ENCODE measurements around the gene COL8A2.

DNA sequence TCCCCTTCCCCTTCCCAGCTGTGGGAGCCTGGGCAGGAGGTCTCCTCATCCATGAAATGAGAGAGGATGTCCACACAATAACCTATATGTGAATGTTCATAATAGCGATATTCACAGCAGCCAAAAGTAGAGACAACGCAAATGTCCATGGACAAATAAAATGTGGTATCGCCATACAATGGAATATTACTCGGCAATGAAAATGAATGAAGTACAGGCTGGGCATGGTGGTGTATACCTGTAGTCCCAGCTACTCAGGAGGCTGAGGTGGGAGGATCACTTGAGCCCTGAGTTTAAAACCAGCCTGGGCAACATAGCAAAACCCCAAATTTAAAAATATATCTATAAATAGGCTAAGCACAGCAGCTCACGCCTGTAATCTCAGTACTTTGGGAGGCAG is 23.5 kb downstream of the COL8A2 start:
- TF ChIP-seq POLR2A (IDR thresholded peaks at IDR 0.05; ENCODE audit: low read depth, low read length): no peak
- TF ChIP-seq RAD21 (IDR thresholded peaks at IDR 0.05; ENCODE audit: low read length): no peak
